PC-3 (cell line): Measurements from ENCODE around the gene CAMTA1.

Experiments
- CTCF ChIP-seq: fragments of 300-600 bp; sonication (generic); conservative IDR thresholded peaks from 2 replicates; pipeline ENCODE4 v1.5.1; 2017; ENCODE audit warnings: antibody characterized with exemption, low read depth, mild to moderate bottlenecking, low read length
- EZH2 ChIP-seq: fragments of 300-600 bp; sonication (generic); IDR thresholded peaks from one replicate; pipeline ENCODE4 v1.6.1; 2017; ENCODE audit warnings: antibody characterized with exemption, mild to moderate bottlenecking, low read length; ENCODE audit not compliant: unreplicated experiment
- EZH2phosphoT487 ChIP-seq: fragments of 300-600 bp; sonication (generic); IDR thresholded peaks from 2 replicates; pipeline ENCODE4 v1.6.1; 2018; ENCODE audit warnings: mild to moderate bottlenecking, antibody characterized with exemption, low read length, borderline replicate concordance

DNA sequence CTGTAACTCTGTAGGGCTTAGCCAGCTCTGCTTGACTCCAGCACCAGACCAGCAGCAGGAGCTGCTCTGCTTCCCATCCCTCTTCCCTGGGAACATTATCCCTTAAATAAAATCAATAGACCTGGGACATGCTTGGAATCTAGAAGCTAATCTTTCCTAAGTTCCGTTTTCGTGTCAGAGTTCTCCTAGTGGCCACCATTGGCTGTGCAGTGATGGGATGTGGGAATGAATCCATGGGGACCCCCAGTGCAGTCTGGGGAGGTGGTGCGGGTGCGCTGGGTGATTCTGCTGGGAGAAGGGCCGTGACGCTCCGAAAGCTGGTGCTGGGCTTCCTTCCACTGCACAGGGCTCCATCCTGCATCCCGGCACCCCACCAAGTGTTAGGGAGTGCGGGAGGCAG is 202.7 kb downstream of the CAMTA1 start:
- 0 out of 2 replicates have a peak, but pooled peaks have one; percentile 17 for TF ChIP-seq CTCF
- TF ChIP-seq EZH2phosphoT487, result no peak
- no peak for TF ChIP-seq EZH2
